Central memory CD4-positive, alpha-beta T cell (primary cell): ENCODE results near the gene RNF169.
A peak's percentile ranks its signal among the peaks of the same experiment; 100 is the strongest.

ENCODE experiments used
- DNase-seq: peaks from one replicate; pipeline ENCODE4 v3.0.0; 2022

Gene RNF169

DNA sequence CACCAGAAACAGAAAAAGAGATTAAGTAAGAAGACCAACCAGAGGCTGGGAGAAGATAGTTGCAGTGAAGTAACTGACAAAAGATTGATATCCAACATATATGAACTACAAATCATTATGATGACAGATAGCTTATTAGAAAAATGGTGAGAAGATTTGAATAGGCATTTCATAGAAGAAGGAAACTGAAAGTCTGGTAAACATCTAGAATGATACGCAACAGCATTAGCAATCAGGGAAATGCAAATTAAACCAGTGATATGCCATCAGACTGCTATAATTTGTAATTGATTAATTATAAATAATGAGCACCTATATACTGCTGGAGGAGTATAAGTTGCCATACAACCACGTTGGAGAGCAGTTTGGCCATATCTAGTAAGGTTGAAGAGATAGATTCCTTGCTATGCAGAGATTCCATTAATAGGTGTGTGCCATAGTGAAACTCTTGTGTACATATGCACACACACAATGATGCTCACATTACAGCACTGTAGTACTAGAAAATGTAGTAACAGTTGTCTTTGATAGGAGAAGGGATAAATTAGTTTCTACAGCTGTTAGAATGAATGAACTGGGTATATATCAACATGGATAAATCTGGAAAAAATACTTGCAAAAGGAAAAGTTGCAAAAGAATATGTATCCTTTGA, 20.5 kb downstream of the RNF169 start:
- no peak for DNase-seq

DNA sequence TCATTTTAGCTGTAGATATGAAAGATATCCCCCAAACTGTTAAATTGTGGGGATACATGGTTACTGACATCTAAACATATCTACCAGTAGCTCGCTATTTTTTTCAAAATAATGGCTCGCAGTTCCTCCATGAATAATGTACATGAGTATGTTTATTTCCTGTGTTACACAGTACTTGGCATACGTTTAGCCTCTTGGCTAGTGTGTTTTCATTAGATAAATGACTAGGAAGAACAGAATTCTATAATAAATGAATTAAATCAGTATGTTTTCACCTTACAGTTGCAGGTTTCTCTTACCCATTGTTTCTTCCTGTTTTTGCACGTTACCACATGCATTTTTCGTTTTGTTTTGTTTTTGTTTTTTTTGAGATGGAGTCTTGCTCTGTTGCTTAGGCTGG, 21.8 kb downstream of the RNF169 start:
- DNase-seq: no peak

GRCh38 chr11:74771139-74771538, 22.5 kb downstream of the RNF169 start:
- no peak for DNase-seq

- no peak for DNase-seq
Measured at GRCh38 chr11:74773476-74773875, 24.8 kb downstream of the RNF169 start.

GRCh38 chr11:74775762-74776161, 27.1 kb downstream of the RNF169 start:
- DNase-seq: no peak

DNA sequence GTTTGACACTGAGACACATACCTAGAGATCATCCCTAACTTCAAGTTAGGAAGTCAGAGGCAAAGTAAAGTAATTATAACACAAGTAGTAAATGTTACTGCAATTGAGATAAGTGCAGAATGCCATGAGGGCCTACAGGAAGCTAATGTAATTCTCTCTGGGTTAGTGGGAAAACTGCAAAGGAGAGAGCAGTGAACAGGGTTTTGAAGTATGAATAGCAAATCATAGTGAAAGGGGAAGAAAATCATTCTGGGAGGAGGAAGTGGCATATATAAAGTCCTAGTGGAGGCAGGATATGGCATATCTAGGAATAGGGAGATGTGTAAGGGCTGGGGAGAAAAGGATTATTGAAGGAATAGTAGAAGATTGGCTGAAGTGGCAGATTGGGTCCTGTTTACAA, 27.9 kb downstream of the RNF169 start:
- no peak for DNase-seq

GRCh38 chr11:74777038-74777437, 28.4 kb downstream of the RNF169 start:
- no peak for DNase-seq

DNA sequence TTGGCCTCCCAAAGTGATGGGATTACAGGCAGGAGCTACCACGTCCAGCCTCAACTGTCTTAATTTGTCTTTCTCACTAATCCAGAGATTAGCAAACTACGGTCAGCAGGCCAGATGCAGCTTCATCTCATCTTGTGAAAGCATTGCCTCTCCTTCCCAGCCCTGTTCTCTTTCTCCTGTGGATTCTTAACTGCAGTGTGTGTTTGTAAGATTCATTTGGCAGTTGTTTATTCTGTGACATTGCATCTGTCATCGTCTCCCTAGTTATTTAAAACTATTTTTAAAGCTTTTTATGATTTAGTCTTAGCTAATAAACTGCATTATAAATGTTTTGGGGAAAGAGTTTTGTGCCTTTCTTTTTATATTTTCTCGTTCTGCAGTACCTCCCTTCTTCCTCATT, 29.2 kb downstream of the RNF169 start:
- no peak for DNase-seq

GRCh38 chr11:74778581-74778980, 29.9 kb downstream of the RNF169 start:
- no peak for DNase-seq

DNA sequence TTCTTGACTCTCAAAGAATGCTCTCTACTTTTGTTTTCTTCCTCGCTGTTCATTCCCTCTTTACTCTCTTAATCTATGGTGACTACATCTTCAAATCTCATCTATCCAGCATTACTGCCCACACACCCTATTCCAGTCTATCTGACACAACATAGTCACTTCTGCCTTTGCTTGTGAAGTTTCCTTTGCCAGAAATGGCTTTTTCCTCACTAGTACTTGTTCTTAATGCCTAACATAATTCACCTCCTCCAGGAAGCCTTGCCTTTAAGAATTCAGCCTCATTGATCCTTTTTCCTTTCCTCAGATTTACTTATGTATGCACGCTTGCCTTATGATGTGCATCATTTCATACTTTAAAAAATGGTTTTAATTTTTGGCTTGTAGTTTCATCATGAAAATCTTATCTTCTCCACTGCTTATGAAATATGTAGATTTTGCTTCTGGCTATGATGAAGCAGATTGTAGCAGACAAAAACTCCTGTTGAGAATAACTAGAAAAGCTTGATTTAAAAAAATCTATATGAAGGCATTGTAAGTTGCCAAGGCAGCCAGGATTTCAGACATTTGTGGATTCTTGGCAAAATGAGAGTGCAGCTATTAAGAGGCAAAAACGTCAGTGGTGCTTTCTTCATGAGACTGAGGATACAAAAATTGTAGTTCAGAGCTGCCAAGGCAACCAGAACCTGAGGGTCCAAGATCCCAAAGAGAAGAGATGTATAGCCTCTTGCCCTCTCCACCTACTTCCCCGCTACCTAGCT, 31.8 kb downstream of the RNF169 start:
- DNase-seq: no peak

DNA sequence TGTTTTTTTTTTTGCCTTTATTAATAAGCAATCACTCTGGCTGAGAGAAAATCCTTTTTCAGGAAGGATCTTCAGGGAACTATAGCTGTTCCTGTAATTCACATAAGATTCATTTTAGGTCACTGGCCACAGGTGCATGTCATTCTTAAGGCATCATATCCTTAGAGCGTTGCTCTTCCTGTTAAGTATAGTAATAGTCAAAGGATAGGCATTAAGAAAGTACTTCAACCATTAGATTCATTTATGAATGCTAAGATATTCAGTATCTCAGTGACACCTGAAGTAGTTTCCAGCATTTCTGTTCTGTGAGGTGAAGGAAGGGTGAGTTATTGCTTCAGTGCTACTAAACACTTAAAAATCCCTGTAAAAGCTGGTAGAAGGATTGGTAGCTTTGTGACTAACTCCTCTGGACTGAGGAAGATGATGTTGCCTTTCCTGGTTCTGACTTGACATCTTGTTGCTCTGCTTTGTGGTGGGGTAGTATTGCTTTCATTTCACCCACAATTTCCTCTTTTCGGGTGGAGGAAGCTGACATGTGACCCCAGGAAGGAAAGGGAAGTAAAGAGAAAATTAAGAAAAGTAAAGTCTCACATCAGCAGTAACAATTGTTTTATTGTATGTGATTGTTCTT, 34.7 kb downstream of the RNF169 start:
- DNase-seq: peak; percentile 58

DNA sequence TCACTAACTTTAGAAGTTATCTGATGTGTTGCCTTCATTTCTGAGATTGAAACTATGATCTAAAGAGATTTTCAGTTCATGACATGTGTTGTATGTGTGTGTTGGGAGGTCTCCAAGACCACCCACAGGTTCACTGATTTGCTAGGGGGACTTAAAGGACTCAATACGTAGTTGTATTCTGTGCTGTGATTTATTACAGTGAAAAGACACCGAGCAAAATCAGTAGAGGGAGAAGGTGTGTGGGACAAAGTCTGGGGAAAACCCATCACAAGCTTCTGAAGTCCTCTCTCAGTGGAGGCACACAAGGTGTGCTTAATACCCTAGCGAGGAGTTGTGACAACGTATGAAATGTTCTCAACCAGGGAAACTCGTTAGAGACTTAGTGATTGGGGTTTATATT, 35.6 kb downstream of the RNF169 start:
- no peak for DNase-seq

- DNase-seq: no peak
Measured at GRCh38 chr11:74784726-74785125, 36.1 kb downstream of the RNF169 start.

- no peak for DNase-seq
Measured at GRCh38 chr11:74786574-74786973, 37.9 kb downstream of the RNF169 start.

DNA sequence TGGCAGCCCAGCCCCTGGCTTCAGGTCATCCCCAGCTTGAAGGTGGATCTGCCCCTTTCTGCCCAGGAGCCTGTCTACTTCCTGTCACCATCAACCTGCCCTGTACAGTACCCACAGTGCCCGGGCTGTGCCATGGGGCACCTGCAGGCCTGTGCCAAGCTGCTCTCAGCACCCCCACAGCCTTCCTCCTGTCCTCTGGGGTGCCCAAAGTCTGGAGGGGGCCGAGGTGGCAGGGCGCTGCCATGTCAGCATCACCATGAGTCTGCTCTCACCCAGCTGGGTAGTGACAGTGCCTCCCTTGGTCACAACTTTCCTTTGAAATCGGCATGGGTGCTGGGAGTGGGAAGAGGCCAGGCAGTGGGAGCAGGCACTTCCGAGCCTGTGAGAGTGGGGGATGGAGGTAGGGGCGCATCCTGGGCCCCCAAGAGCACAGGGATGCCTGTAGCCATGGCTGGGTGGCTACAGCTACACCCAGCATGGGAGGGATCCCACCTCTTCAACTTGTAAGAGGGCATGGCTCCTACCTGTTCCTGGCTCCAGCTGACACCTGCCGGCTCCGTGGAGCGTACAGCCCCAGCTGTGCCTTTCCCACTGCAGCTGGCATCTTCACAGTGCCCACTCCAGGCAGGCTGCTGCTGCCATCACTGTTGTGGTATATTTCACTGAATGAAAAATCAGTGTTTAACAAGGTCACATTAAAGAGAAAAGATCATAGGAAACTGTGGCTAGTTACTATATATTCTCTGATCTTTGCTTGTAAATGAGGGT, 42.9 kb downstream of the RNF169 start:
- DNase-seq: no peak

GRCh38 chr11:74806267-74806666, 57.6 kb downstream of the RNF169 start:
- no peak for DNase-seq

GRCh38 chr11:74809801-74810200, 61.2 kb downstream of the RNF169 start:
- no peak for DNase-seq

DNA sequence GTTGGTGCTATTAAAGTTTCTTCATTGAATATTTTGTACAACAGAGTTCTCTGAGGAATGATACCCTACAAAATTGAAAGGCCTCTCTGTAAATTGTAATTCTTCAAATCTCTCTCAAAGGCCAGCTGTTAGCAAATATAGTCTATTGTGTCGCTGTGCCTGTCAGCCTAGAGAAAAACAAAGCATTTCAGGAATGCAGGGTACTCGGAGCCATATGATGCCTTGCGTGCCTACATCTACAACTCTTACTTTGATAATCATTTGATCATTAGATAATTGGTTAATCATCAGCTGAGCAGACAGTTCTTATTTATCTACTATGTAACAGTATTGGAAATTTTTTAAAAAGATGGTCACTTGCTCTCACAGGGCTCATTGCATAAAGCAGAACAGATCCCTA, 67.3 kb downstream of the RNF169 start:
- DNase-seq: no peak

DNA sequence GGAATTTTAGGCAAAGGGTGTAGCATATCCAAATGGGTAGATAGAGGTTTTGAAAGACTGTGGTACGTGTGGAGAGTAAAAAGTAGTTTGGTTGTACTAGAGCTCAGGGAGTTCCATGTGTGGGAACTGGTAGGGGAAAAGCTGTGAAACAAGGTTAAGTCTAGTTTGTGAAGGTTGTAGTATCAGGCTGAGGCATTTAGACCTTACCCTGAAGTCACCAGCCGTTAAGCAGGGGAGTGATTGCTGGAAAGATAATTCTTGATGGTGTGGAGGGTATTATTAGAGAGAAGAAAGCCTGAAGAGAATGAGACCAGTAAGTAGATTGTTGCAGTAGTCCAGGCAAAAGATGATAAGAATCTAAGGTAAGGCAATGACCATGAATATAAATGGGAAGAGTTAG, 68.0 kb downstream of the RNF169 start:
- no peak for DNase-seq

- no peak for DNase-seq
Measured at GRCh38 chr11:74818283-74818946, 69.8 kb downstream of the RNF169 start.

DNA sequence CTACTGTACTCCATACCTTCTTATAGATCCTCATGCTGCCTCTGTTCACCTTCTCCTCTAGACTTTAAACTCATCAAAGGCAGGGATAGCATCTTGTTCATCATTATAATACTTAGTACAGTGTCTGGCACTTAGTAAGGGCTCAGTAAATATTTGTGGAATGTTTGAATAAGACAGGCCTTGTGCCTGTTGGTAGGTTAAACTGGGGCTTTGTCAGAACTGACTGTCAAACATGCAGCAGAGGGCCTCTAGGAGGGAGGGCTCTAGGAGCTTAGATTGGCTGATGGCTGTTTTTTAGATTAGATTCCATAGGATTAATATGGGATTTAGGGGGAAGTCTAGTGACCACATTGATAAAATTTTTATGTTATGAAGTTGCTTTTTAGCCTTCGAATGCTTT, 70.8 kb downstream of the RNF169 start:
- no peak for DNase-seq

GRCh38 chr11:74820763-74821162, 72.1 kb downstream of the RNF169 start:
- DNase-seq: no peak

- no peak for DNase-seq
Measured at GRCh38 chr11:74822170-74822569, 73.5 kb downstream of the RNF169 start.
